Right renal cortex interstitium (tissue), 3 donors: ENCODE measurements around the gene THAP4. TPM values are rescaled to one million over a fixed set of nuclear protein-coding genes. Genes with fewer than 3 reads are reported as not detected.

Experiments
- DNase-seq, 3 donors: peaks; one replicate each; pipeline ENCODE4 v3.0.0-alpha.2; 2013; ENCODE audit warnings: low read depth in 3 of 3, low spot score in 2 of 3
- polyA plus RNA-seq, 3 donors: library from polyadenylated mRNA; unstranded; fragments of 120-200 nt; gene quantifications; one replicate each; pipeline ENCODE4 v1.2.1, GENCODE V29; 2013; ENCODE audit not compliant: insufficient read length in 3 of 3

The THAP4 gene, protein sequence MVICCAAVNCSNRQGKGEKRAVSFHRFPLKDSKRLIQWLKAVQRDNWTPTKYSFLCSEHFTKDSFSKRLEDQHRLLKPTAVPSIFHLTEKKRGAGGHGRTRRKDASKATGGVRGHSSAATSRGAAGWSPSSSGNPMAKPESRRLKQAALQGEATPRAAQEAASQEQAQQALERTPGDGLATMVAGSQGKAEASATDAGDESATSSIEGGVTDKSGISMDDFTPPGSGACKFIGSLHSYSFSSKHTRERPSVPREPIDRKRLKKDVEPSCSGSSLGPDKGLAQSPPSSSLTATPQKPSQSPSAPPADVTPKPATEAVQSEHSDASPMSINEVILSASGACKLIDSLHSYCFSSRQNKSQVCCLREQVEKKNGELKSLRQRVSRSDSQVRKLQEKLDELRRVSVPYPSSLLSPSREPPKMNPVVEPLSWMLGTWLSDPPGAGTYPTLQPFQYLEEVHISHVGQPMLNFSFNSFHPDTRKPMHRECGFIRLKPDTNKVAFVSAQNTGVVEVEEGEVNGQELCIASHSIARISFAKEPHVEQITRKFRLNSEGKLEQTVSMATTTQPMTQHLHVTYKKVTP
- 10 to 100 TPM; 57.9 to 69.0 (median 58.4) TPM for polyA plus RNA-seq

DNA sequence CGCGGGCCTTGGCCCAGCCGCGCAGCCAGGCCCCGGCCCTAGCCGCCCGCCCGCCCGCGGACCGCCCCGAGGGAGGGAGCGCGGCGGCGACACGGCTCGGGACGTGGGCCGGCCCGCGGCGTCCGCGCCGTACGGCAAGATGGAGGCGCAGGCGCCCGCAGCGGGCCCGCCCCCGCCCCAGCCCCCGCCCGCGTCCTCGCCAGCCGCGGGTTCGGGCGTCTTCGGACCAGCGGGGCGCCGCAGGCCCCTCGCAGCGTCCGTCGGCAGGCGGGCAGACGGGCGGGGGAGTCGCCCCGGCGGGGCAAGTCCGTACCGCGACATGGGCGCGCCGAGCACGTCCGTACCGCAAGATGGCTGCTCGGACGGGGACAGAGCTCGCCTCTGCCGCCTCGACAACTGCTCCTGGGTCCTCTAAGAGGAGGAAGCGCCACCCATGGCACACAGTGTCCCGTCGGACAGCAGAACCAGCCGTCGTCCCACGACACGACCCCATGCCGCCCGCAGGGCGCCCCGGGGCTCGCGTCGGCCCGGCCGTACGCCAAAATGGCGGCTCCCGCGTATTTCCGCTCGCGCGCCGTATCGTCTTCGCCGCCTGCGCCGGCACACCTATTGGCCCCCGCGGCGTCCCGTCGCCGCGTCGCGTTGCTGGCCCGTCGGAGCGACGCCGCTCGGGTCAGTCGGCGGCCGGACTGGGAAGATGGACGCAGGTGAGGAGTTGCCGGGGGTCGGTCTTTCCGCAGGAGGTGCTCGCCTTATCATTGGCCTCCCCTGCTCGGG, at the start of gene THAP4, which contains the start of gene ATG4B:
Gene THAP4, minus strand, starts transcription at position 141 of the 777 bp plus-strand sequence. CDS start 141 bp downstream, outside the sequence.
Gene ATG4B, plus strand, starts transcription at position 676 of the 777 bp plus-strand sequence. Its CDS starts 22 bp downstream, at position 698.
- peak; percentile 80 to 86 (median 81) for DNase-seq

DNA sequence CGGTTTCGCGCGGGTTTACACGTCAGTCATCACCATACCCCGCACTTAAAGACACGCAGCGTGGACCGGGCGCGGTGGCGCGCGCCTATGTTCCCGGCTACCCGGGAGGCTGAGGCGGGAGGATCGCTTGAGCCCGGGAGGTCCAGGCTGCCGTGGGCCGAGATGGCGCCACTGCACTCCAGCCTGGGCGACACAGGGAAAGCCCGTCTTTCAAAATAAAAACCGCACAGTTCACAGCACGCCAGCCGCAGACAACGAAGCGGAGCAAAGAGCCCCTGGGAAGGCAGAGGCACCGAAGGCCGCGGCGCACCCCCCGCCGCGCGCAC, 49.3 kb upstream of the THAP4 start:
- no peak for DNase-seq

DNA sequence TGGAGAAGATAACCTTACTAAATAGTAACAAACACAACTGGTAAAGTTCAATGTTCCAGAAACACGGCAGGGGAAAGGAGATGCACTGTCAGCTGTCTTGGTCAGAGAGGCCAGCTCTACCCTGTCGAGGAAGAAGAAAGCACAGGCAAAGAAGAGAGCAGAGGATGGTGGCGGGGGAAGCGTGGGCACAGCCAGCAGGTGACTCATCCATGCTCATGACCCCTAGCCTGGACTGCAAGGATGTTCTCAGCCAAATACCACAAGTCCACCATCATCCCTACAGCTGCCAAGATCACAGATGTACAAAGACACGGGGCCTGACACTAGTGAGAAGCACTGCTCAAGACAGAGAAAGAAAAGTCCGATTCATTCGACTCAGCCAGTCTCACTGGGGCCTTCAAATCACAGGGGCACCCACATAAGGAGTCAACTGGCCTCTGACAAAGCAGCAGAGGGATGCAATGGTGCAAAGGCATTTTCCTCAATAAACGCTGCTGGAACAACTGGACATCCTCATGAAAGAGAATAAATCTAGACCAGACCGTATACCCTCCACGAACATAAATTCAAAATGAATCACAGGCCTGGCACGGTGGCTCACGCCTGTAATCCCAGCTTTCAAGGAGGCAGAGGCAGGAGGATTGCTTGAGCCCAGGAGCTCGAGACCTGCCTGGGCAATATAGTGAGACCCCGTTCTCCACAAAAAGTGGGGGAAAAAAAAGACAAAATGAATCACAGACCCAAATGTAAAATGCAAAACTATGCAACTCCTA, 44.1 kb upstream of the THAP4 start:
- no peak for DNase-seq

DNA sequence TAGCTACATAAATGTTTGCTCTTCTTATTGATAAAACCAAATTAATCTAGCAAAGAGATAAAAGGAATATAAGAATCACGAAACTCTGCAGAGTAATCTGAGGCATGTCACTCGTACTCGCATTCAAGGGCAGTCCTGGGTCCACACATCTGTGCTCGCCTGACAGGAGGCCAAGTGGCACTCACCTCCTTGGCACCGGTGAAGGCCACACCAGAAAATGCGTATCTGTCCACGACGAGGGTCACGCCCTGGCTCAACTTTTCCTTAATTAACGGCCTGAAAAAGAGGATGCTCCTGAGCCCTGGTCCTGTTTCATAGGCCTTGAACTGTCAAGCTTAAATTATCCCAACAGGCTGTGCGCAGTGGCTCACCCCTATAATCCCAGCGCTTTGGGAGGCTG, 43.1 kb upstream of the THAP4 start:
- DNase-seq, result no peak

DNA sequence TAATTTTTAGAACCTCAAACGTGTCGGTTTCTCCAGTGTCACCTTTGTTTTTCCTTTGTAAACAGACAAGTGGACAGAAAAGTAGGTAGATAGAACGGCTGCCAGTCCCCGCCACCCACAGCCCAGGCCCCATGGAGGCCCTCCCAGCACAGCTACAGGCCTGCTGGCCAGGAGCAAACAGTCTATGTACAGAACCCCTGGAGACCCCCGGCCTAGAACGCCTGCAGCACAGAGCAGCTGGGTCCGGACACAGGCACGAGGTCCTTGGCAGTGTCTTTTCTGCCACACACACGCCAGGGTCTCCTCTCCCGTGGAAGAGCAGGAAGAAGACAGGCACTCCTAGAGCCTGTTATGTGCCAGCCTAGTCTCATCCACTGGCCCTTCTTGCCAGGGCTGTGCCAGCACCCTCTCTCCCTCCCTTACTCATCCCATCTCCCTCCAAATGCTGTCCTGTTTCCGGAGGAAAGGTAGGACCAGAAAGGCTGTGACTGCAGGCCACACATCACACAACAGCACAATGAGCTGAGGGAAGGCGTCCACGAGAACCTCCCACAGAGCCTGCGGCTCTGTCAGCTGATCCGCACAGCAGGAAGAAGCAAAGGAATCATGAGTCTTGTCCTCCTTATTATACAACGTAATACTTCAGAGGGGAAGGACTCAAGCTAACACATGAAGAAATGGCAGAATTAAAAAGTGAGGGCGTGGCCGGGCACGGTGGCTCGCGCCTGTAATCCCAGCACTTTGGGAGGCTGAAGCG, 42.0 kb upstream of the THAP4 start:
- DNase-seq, result no peak

DNA sequence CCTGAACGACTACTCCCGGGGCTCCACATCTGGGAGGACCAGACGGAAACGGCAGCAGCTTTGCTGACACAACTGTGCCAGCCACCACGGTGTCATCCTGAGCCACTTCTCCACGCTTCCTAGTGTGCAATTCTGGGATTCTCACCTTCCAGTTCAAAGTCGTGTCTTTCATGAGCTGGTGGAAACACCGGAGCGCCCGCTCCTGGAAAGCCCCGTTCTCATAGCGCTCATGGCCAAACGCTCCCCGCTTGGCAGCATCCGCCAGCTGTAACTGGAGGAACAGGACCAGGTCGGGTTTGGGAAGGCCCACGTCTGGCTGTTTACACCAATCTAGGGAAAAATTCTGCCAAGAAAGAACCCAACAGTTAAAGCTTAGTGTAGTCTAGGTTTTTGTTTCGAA, 41.3 kb upstream of the THAP4 start:
- DNase-seq, result no peak

DNA sequence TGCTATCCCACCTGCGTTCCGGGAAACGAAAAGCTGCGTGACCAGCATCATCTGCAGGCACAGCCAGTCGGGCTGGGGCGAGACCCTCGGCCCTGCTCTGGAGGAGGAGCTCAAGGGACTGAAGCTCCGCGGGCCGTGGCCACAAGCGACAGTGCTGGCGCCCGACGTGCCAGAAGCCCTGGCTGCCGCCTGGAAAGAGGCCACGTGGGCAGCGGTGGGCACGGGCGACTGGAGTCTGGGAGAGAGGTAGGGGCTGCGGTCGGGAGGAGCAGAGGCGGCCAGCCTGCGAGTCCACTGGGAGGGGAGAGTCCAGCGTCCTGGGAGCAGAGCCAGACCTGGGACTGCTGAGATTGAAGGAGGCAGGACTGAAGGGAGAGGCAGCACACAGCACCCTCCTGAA, 40.4 kb upstream of the THAP4 start:
- no peak for DNase-seq

DNA sequence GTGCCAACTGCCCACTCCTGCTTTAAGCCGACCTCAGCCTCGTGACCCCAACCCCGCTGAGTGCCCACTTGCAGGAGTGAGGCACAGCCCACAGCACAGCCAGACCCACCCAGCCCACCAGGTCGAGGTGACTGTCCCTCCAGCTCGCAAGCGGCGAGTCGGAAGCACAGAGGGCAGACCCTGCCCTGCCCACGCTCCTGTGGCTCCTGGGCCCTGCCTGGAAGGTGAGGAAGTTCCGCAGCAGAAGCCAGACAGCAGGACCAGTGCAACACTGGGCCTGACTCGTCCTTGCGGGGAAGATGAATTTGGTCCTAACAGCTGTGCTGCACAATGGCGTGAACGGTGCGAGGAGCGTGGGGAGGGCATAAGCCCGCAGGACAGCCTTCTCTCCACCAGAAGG, 39.7 kb upstream of the THAP4 start:
- DNase-seq, result no peak

DNA sequence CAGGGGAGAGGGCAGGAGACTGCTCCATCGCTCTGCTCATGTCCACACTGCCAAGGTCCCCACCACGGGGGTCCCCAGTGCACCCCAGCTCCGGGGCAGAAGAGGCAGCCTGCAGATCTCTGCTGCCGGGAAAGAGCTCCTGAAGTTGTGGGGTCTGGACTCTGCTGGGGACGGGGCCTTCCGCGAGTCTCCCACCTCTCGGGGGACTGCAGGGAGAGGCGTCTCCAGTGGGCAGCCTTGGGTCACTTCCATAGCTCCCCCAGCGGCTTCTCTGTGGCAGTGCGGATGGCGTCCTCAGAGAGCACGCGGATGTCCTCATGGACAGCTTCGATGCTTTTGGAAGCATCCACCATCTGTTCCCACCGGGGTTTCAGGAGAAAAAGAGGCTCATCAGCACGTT, 38.9 kb upstream of the THAP4 start:
- no peak for DNase-seq

DNA sequence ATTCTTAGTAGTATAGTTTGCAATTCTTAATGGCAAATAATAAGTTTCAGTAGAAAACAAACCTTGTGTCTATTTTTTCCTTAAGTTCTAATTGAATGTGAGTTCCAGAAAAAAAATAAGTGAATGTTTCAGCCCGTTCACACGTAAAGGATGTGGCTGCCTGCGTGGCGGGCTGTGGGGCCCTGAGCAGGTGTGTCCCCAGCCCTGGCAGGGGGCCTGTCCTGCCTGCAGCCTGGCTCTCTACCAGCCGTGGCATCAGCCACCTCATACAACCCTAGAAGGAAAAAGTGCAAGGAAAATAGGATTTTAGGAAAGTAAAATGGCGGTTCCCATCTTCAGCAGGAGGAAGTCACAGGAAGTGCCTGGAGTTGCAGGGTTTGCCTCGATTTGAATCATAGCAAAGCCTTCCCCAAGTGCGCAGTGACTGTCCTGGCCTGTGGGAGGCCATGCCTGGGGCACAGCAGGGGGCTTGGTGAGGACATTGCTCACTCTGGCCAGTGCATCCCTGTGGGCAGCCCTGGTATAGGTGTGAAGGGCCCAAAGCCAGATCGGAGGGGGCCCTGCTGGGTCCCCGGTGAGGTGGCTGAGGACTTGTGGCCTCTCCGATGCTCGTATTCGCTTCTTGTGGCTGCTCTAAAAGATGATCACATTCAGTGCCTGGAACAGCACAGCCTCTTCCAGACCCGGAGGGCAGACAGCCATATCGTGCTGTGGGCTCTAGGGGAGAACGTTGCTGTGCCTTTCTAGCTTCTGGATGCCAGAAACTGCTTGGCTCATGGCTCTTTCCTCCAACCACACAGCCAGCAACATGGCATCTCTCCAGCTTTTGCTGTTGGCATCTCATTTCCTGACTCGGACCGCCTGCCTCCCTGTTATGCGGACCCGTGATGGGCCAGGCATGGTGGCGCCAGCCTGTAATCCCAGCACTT, 37.1 kb upstream of the THAP4 start:
- DNase-seq, result no peak

DNA sequence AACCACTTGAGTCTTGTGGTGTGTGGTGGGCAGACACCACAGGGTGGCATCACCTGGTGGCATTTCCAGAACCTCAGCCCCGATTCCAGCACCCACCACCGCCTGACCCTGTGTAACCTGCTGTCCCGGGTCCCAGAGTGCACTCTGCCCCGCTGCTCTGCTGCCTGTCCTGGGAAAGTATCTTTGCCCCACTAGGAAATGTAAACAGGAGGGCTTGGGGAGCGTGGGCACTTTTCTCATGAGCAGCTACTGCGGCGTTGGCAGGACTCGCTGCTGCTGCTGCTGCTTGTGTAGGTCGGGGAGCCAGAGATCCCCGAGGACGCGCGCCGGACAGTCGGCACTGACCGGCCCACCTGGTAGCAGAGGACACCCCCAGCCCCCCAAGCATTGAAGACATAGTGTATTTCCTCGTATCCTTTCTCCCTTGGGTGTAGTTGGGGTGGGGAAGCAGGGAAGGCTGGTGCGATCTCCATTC, 36.3 kb upstream of the THAP4 start:
- no peak for DNase-seq

DNA sequence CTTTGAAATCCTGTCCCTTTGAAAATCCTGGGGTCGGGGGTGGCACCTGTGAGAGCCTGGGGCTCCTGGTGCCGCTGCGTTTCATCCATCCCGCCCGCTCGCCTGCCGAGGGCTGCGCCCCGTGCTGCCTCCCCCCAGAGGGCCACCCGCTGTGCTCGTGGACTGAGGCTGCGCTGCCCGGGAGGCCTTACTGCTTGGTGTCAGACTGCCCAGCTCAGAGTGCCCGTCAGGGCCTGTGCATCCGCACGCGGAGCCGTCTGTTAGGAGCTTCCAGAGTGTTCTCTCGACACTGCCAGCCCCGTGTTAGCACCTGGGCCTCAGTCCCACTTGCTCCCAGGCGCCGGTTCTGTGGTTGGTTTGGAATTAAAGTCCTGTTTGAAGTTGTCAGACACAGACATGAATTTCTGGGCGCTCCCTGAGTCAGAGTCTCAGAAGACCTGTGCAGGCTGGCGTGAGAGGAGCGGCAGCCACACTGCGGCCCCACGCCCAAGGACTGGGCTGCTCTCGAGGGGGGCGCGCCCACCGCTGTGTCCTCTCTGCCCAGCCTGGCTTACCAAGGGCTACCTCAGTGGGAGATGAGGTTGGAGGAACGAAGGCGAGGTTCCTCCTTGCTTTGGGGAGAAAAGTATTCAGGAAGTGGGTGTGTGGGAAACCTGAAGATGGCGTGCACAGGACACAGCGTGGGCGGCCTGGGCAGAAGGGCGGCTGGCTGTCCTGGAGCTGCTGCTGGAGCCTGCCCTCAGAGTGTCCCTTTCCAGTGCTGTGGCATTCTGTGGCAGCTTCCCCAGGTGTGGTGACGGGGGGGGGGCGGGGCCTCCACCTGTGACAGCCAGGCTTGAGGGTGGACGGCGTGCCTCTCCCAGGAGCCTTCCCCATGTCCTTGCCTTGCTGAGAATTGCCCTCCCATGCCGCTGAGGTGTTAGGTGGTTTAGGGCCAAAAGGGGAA, 35.6 kb upstream of the THAP4 start:
- DNase-seq, result no peak

DNA sequence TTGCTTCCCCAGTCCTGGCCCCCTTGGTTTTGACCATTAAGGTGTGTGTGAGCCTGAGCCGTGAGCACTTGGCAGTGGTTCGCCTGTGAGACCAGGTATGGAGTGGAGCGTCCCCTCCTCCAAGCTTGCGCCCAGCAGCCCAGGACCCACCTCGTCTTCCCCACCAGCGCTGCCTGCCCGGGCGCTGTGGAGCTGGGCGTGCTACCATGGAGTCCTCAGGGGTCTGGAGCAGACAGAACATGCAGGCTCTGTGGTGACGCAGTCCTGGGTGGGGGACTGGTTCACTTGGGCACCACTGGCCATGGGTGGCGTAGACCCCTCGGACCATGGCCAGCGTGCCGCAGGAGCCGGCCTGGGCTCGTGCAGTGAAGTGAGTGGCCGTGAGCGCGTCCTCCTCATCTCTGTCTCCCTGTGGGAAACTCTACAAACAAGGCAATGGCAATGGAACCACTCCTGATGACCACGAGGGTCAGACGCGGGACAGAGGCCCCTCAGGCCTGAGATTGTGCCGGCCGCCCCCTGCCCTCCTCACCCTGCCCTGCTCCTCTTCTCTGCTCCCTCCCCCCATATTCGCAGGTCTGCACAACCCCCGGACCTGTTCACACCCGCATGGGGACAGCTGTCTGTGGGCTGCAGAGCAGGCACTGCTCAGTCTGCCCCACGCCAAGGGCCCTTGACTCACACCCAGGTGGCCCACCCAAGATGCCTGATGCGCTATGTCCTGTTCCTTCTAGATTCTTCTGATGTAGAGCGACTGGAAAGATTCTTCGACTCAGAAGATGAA, 34.7 kb upstream of the THAP4 start:
- no peak for DNase-seq

DNA sequence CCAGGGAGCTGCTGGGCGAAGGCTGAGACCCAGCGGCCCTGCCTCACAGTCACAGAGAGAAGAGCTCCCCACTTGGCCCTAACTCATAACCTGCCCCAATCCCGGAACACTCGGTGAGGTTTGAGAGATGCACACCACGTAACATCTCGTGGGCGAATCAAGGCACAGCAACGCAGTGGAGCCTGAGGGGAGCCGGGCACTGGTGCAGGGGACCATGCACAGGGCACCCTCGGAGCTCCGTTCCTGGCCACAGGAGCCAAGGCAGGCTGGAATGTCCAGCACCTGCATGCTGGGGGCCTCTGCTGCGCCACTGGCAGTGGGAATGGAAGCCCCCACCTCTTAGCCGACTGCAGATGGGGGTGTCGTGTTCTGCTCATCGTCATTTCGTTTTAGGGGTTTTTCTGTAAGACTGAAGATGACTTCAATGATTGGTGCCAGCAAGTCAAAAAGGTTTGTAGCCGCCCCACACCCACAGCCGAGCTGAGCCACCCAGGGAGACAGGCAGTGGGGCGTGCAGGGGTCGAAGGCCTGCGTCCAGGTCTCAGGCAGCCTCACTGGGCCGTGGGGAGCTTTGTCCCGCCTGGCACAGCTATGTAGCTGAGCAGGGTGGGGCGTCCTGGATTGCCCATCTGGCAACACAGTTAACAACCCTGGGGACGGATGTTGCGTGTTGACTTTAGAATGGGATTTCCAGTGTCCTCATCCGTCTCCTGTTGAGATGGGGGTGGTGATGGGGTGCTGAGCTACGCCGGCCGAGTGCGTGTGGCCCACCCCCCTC, 33.6 kb upstream of the THAP4 start:
- no peak for DNase-seq

DNA sequence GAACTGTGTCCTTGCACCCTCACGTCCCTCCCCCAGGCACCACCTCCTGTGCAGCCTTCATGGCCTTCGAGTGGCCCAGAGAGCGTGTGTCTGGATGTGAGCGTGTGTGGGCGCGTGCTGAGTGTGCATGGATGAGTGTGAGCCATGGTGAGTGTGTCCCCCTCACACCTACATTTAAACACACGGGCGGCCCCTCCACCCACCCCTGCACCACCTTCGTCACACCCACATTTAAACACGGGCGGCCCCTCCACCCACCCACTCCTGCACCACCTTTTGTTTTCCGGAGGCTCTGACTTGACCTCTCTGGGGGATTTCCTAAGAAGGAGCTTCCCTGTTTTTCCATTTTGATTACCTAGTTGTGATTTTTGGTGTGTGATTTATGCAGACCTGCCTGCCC, 31.9 kb upstream of the THAP4 start:
- DNase-seq, result no peak

DNA sequence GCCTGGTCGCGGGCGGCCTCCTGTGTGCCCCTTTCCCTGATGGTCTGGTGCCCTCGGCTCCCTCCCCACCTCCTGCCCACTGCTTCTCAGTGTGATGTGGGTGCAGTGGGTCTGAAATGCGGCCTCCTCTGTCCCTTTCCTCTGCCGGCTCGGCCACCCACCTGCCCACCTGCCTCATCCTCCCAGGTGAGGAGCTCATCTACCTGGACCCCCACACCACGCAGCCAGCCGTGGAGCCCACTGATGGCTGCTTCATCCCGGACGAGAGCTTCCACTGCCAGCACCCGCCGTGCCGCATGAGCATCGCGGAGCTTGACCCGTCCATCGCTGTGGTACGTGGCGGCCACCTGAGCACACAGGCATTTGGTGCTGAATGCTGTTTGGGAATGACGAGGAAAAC, 31.4 kb upstream of the THAP4 start:
- no peak for DNase-seq
